Naive thymus-derived CD8-positive, alpha-beta T cell (primary cell): ENCODE data around the gene ANKH. TPM values are rescaled to one million over a fixed set of nuclear protein-coding genes. Genes with fewer than 3 reads are reported as not detected.

ENCODE experiments used
- ATAC-seq, 2 donors: fragments of 150-1000 bp; cut with Tn5 transposase in 1 of 2; sonication (Bioruptor Pico), chemical (Tn5 transposase) in 1 of 2; 1 replicate in 1 of 2; 2 replicates in 1 of 2; pipeline ENCODE4 v1.10.0; 2021; ENCODE audit warnings: mild to moderate bottlenecking in 2 of 2, moderate library complexity in 2 of 2
- POLR2A ChIA-PET: fragments of 350-600 bp; sonication (Branson Sonifier 250); formaldehyde crosslinking; loops from one replicate; lab custom pipeline; 2021; ENCODE audit warnings: antibody characterized with exemption; lab: Charles Lee
- DNase-seq, 10 donors: peaks; one replicate each; pipeline versions ENCODE4 v3.0.0 to v3.0.0-alpha.2; 2020 to 2022
- H3K27ac Mint-ChIP-seq, 10 donors: one replicate each; pipeline ENCODE4 v1.8.0; 2020 to 2022; ENCODE audit warnings: mild to moderate bottlenecking in 10 of 10, mixed read lengths in 10 of 10, moderate library complexity in 4 of 10, inconsistent platforms in 1 of 10
- H3K27me3 Mint-ChIP-seq, 5 donors: one replicate each; pipeline ENCODE4 v1.8.0; 2021 to 2022; ENCODE audit warnings: mixed read lengths in 5 of 5
- H3K36me3 Mint-ChIP-seq, 3 donors: one replicate each; pipeline ENCODE4 v1.8.0; 2020 to 2022; ENCODE audit warnings: mixed read lengths in 3 of 3, mild to moderate bottlenecking in 2 of 3, inconsistent platforms in 1 of 3
- H3K4me1 Mint-ChIP-seq, 4 donors: one replicate each; pipeline ENCODE4 v1.8.0; 2021 to 2022; ENCODE audit warnings: mixed read lengths in 4 of 4
- H3K4me3 Mint-ChIP-seq, 10 donors: one replicate each; pipeline ENCODE4 v1.8.0; 2020 to 2022; ENCODE audit warnings: mild to moderate bottlenecking in 10 of 10, mixed read lengths in 10 of 10, moderate library complexity in 6 of 10, inconsistent platforms in 1 of 10
- H3K9me3 Mint-ChIP-seq, 9 donors: one replicate each; pipeline ENCODE4 v1.8.0; 2020 to 2022; ENCODE audit warnings: mixed read lengths in 9 of 9, mild to moderate bottlenecking in 3 of 9, inconsistent platforms in 1 of 9, moderate library complexity in 1 of 9
- polyA plus RNA-seq, 3 donors: library from polyadenylated mRNA; unstranded; fragments of 300-500 nt; fragmentation: Illumina TruSeq; gene quantifications; one replicate each; pipeline ENCODE4 v1.2.3, GENCODE V29; 2021
- total RNA-seq, 8 experiments: library from RNA in 2 of 8; stranded (reverse) in 2 of 8; gene quantifications; one replicate each; pipeline ENCODE4 v1.2.3 and lab custom pipeline; 2021 to 2026

The ANKH gene
- total and polyA plus RNA-seq, 5 experiments from 2014 or later, result 29.1 to 162 (median 41.3) TPM

GRCh38 chr5:14732991-14733390, 138.6 kb downstream of the ANKH start:
- Mint-ChIP-seq H3K4me1 (peaks cover 0 to 7% (median 6%) of the 10 kb centered on the region in 4 donors), H3K9me3 (no peaks in the 10 kb centered on the region), H3K27me3 (no peaks in the 10 kb centered on the region), H3K4me3 (no peak overlapping the region), H3K36me3 (peaks cover 0 to 58% (median 2%) of the 10 kb centered on the region in 3 donors), H3K27ac (peak overlapping the region in 4 of 10 donors; percentile 20 to 75 (median 50))
- ATAC-seq (no peak), DNase-seq (no peak)
- POLR2A ChIA-PET, result interaction anchor here (1.1 to 1.5 kb wide), 2 partner anchors 12 to 59 kb away, joined by 3 to 5 read pairs; no protein-coding TSS in a partner anchor

- peaks cover 0 to 12% (median 7%) of the 10 kb centered on the region in 4 donors for H3K4me1 Mint-ChIP-seq
- peaks cover 0 to 54% (median 2%) of the 10 kb centered on the region in 3 donors for H3K36me3 Mint-ChIP-seq
- POLR2A ChIA-PET, result no interaction called here
Observed at GRCh38 chr5:14730881-14731280, 140.7 kb downstream of the ANKH start.

GRCh38 chr5:14730466-14730865, 141.1 kb downstream of the ANKH start:
- POLR2A ChIA-PET, result no interaction called here
- Mint-ChIP-seq H3K27ac (peak overlapping the region in 5 of 10 donors; percentile 20 to 84 (median 43)), H3K27me3 (no peaks in the 10 kb centered on the region), H3K36me3 (peaks cover 0 to 58% (median 2%) of the 10 kb centered on the region in 3 donors), H3K9me3 (no peaks in the 10 kb centered on the region), H3K4me1 (peaks cover 0 to 12% (median 8%) of the 10 kb centered on the region in 4 donors), H3K4me3 (no peak overlapping the region)
- no peak for DNase-seq
- no peak for ATAC-seq

More at GRCh38 chr5:14730881-14731280, 140.7 kb downstream of the ANKH start:
- H3K4me3 Mint-ChIP-seq, result no peak overlapping the region
- peak overlapping the region in 7 of 10 donors; percentile 20 to 84 (median 58) for H3K27ac Mint-ChIP-seq
- ATAC-seq (no peak), DNase-seq (no peak)
- H3K9me3 Mint-ChIP-seq, result no peaks in the 10 kb centered on the region
- H3K27me3 Mint-ChIP-seq, result no peaks in the 10 kb centered on the region

- Mint-ChIP-seq H3K36me3 (peaks cover 0 to 59% (median 4%) of the 10 kb centered on the region in 3 donors), H3K4me3 (no peak overlapping the region), H3K9me3 (no peaks in the 10 kb centered on the region), H3K27ac (peak overlapping the region in 5 of 10 donors; percentile 1 to 58 (median 25)), H3K4me1 (peaks cover 0 to 12% (median 8%) of the 10 kb centered on the region in 4 donors), H3K27me3 (no peaks in the 10 kb centered on the region)
- ATAC-seq, result no peak
- no peak for DNase-seq
- POLR2A ChIA-PET, result interaction anchor here (1.0 to 3.7 kb wide), 2 partner anchors 22 to 263 kb away, joined by 8 to 13 read pairs; no protein-coding TSS in a partner anchor
Observed at GRCh38 chr5:14729448-14730385, 141.9 kb downstream of the ANKH start.

GRCh38 chr5:14728459-14728938, 143.1 kb downstream of the ANKH start:
- POLR2A ChIA-PET, result interaction anchor here (1.0 to 3.7 kb wide), 3 partner anchors 20 to 264 kb away, joined by 3 to 13 read pairs (median 8); no protein-coding TSS in a partner anchor
- H3K36me3 Mint-ChIP-seq, result peaks cover 0 to 54% (median 7%) of the 10 kb centered on the region in 3 donors

GRCh38 chr5:14727928-14728458, 143.6 kb downstream of the ANKH start:
- POLR2A ChIA-PET, result interaction anchor here (1.4 to 3.7 kb wide), 3 partner anchors 20 to 276 kb away, joined by 3 to 13 read pairs (median 4); no protein-coding TSS in a partner anchor

More at GRCh38 chr5:14728459-14728938, 143.1 kb downstream of the ANKH start:
- H3K4me1 Mint-ChIP-seq, result peaks cover 0 to 9% (median 8%) of the 10 kb centered on the region in 4 donors
- H3K27ac Mint-ChIP-seq, result peak overlapping the region in 3 of 10 donors; percentile 10 to 61 (median 33)
- no peak for ATAC-seq
- H3K4me3 Mint-ChIP-seq, result no peak overlapping the region
- H3K9me3 Mint-ChIP-seq, result no peaks in the 10 kb centered on the region
- DNase-seq, result no peak
- H3K27me3 Mint-ChIP-seq, result no peaks in the 10 kb centered on the region

GRCh38 chr5:14727428-14727865, 144.1 kb downstream of the ANKH start:
- Mint-ChIP-seq H3K9me3 (no peaks in the 10 kb centered on the region), H3K4me1 (peaks cover 0 to 15% (median 10%) of the 10 kb centered on the region in 4 donors), H3K27me3 (no peaks in the 10 kb centered on the region), H3K4me3 (no peak overlapping the region), H3K36me3 (peaks cover 0 to 48% (median 7%) of the 10 kb centered on the region in 3 donors), H3K27ac (peak overlapping the region in 6 of 10 donors; percentile 1 to 61 (median 42))
- DNase-seq, result peak; percentile 38 to 81 (median 72)
- POLR2A ChIA-PET, result interaction anchor here (0.8 to 3.7 kb wide), 5 partner anchors 18 to 276 kb away, joined by 3 to 13 read pairs (median 3); no protein-coding TSS in a partner anchor
- ATAC-seq, result peak; percentile 55 to 83

More at GRCh38 chr5:14727928-14728458, 143.6 kb downstream of the ANKH start:
- Mint-ChIP-seq H3K27me3 (no peaks in the 10 kb centered on the region), H3K4me1 (peaks cover 0 to 11% (median 8%) of the 10 kb centered on the region in 4 donors), H3K4me3 (no peak overlapping the region), H3K9me3 (no peaks in the 10 kb centered on the region), H3K36me3 (peaks cover 0 to 51% (median 7%) of the 10 kb centered on the region in 3 donors), H3K27ac (peak overlapping the region in 7 of 10 donors; percentile 40 to 75 (median 61))
- ATAC-seq (peak in 1 of 2 donors; percentile 9), DNase-seq (no peak)

GRCh38 chr5:14726066-14726838, 145.3 kb downstream of the ANKH start:
- H3K4me1 Mint-ChIP-seq, result peaks cover 3 to 20% (median 10%) of the 10 kb centered on the region in 4 donors
- H3K27me3 Mint-ChIP-seq, result no peaks in the 10 kb centered on the region
- POLR2A ChIA-PET, result interaction anchor here (0.8 to 3.7 kb wide), 5 partner anchors 18 to 278 kb away, joined by 3 to 13 read pairs (median 4); no protein-coding TSS in a partner anchor
- H3K4me3 Mint-ChIP-seq, result no peak overlapping the region
- no peak for DNase-seq
- peak overlapping the region in 5 of 10 donors; percentile 22 to 95 (median 41) for H3K27ac Mint-ChIP-seq
- H3K36me3 Mint-ChIP-seq, result peaks cover 0 to 43% (median 9%) of the 10 kb centered on the region in 3 donors
- no peaks in the 10 kb centered on the region for H3K9me3 Mint-ChIP-seq
- ATAC-seq, result no peak

GRCh38 chr5:14724633-14725032, 146.9 kb downstream of the ANKH start:
- Mint-ChIP-seq H3K4me3 (no peak overlapping the region), H3K4me1 (peaks cover 16 to 34% (median 20%) of the 10 kb centered on the region in 4 donors), H3K9me3 (no peaks in the 10 kb centered on the region), H3K27me3 (no peaks in the 10 kb centered on the region), H3K27ac (peak overlapping the region in 2 of 10 donors; percentile 43 to 60), H3K36me3 (peaks cover 0 to 27% (median 7%) of the 10 kb centered on the region in 3 donors)
- DNase-seq (no peak), ATAC-seq (no peak)
- POLR2A ChIA-PET, result interaction anchor here (1.4 to 1.7 kb wide), 2 partner anchors 17 to 41 kb away, joined by 4 to 6 read pairs; no protein-coding TSS in a partner anchor

- ATAC-seq (no peak), DNase-seq (no peak)
- peaks cover 16 to 39% (median 20%) of the 10 kb centered on the region in 4 donors for H3K4me1 Mint-ChIP-seq
- no peak overlapping the region for H3K4me3 Mint-ChIP-seq
- H3K36me3 Mint-ChIP-seq, result peaks cover 0 to 25% (median 7%) of the 10 kb centered on the region in 3 donors
- POLR2A ChIA-PET, result interaction anchor here (0.6 to 1.4 kb wide), 2 partner anchors 16 to 88 kb away, joined by 3 to 6 read pairs; no protein-coding TSS in a partner anchor
- H3K9me3 Mint-ChIP-seq, result no peaks in the 10 kb centered on the region
- H3K27ac Mint-ChIP-seq, result no peak overlapping the region
- H3K27me3 Mint-ChIP-seq, result no peaks in the 10 kb centered on the region
Observed at GRCh38 chr5:14723701-14724132, 147.9 kb downstream of the ANKH start.

- peaks cover 0 to 33% (median 10%) of the 10 kb centered on the region in 3 donors for H3K36me3 Mint-ChIP-seq
- DNase-seq, result no peak
- H3K27ac Mint-ChIP-seq, result peak overlapping the region in 5 of 10 donors; percentile 23 to 79 (median 43)
- ATAC-seq, result no peak
- H3K9me3 Mint-ChIP-seq, result no peaks in the 10 kb centered on the region
- H3K4me3 Mint-ChIP-seq, result no peak overlapping the region
- POLR2A ChIA-PET, result interaction anchor here (1.5 kb wide), 1 partner anchor 15 kb away, joined by 5 read pairs; no protein-coding TSS in a partner anchor
- H3K27me3 Mint-ChIP-seq, result no peaks in the 10 kb centered on the region
- peaks cover 16 to 42% (median 20%) of the 10 kb centered on the region in 4 donors for H3K4me1 Mint-ChIP-seq
Observed at GRCh38 chr5:14722923-14723322, 148.7 kb downstream of the ANKH start.
